Measurements from ENCODE around the gene CCDC134.

Gene CCDC134

GRCh38 chr22:41787331-41787730 lies 13.1 kb upstream of the CCDC134 start:
- no peak for FAIRE-seq

- FAIRE-seq, result no peak
Measured at GRCh38 chr22:41793871-41794270, 6.6 kb upstream of the CCDC134 start.

- no peak for FAIRE-seq
Measured at GRCh38 chr22:41798736-41799135, 1.7 kb upstream of the CCDC134 start.

- no peak for FAIRE-seq
Measured at GRCh38 chr22:41799486-41800347, 762 bp upstream of the CCDC134 start.

GRCh38 chr22:41801147-41801819 lies 804 bp downstream of the CCDC134 start:
- FAIRE-seq, result no peak

- FAIRE-seq, result no peak
Measured at GRCh38 chr22:41801886-41802285, 1.4 kb downstream of the CCDC134 start.

GRCh38 chr22:41805639-41806038 lies 5.2 kb downstream of the CCDC134 start:
- FAIRE-seq, result no peak

GRCh38 chr22:41808400-41808799 lies 7.9 kb downstream of the CCDC134 start:
- no peak for FAIRE-seq

- no peak for FAIRE-seq
Measured at GRCh38 chr22:41810022-41810421, 9.5 kb downstream of the CCDC134 start.

GRCh38 chr22:41812805-41813545 lies 12.5 kb downstream of the CCDC134 start:
- no peak for FAIRE-seq

- no peak for FAIRE-seq
Measured at GRCh38 chr22:41813726-41814410, 13.4 kb downstream of the CCDC134 start.

GRCh38 chr22:41815716-41816115 lies 15.2 kb downstream of the CCDC134 start:
- FAIRE-seq, result no peak

- no peak for FAIRE-seq
Measured at GRCh38 chr22:41816241-41816640, 15.8 kb downstream of the CCDC134 start.

GRCh38 chr22:41816871-41817270 lies 16.4 kb downstream of the CCDC134 start:
- FAIRE-seq, result no peak

- no peak for FAIRE-seq
Measured at GRCh38 chr22:41818011-41818410, 17.5 kb downstream of the CCDC134 start.

- FAIRE-seq, result no peak
Measured at GRCh38 chr22:41818596-41818995, 18.1 kb downstream of the CCDC134 start.

GRCh38 chr22:41819257-41819656 lies 18.8 kb downstream of the CCDC134 start:
- no peak for FAIRE-seq

GRCh38 chr22:41820447-41820846 lies 20.0 kb downstream of the CCDC134 start:
- no peak for FAIRE-seq

GRCh38 chr22:41821471-41822316 lies 21.2 kb downstream of the CCDC134 start:
- FAIRE-seq, result no peak

GRCh38 chr22:41822317-41823057 lies 22.0 kb downstream of the CCDC134 start:
- peak; percentile 91 for FAIRE-seq

- FAIRE-seq, result no peak
Measured at GRCh38 chr22:41823797-41824196, 23.3 kb downstream of the CCDC134 start.
